ENCODE measurements around the gene CHD2.

DNA sequence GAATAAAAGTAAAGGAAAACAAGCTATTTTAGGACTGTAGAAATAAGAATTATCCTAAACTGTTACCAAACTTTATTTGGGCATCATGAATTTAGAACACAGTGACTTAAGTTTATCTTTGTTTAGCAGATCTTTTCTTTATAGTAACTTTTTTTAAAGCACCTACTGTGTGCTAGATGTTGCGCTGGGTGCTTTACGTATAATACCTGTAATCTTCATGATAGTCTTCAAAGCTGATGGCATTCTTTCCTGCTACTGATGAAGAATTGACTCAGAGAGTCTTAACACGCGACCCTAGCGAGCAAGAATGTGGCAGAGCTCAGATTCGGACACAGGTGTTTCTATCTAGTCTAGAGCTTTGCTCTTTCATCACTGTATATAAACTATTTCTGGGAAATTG, 53.9 kb downstream of the CHD2 start:
- no peak for TF ChIP-seq POLR2A (IDR thresholded peaks at IDR 0.05)
- TF ChIP-seq, protein P1, sequence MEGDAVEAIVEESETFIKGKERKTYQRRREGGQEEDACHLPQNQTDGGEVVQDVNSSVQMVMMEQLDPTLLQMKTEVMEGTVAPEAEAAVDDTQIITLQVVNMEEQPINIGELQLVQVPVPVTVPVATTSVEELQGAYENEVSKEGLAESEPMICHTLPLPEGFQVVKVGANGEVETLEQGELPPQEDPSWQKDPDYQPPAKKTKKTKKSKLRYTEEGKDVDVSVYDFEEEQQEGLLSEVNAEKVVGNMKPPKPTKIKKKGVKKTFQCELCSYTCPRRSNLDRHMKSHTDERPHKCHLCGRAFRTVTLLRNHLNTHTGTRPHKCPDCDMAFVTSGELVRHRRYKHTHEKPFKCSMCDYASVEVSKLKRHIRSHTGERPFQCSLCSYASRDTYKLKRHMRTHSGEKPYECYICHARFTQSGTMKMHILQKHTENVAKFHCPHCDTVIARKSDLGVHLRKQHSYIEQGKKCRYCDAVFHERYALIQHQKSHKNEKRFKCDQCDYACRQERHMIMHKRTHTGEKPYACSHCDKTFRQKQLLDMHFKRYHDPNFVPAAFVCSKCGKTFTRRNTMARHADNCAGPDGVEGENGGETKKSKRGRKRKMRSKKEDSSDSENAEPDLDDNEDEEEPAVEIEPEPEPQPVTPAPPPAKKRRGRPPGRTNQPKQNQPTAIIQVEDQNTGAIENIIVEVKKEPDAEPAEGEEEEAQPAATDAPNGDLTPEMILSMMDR (IDR thresholded peaks at IDR 0.05), result no peak
- TF ChIP-seq POLR2AphosphoS5 (IDR thresholded peaks at IDR 0.05), result no peak

Measured in sigmoid colon (tissue), 4 donors.